Brain microvascular endothelial cell (primary cell): Measurements from ENCODE around the gene KRTAP2-4.

Experiments used
- DNase-seq: peaks from one replicate; pipeline ENCODE4 v3.0.0-alpha.2; 2020
- H3K27ac ChIP-seq: fragments of 250-450 bp; sonication (Bioruptor Pico); 2 replicates; pipeline ENCODE4 v1.5.1; 2020; ENCODE audit warnings: mild to moderate bottlenecking, moderate library complexity
- H3K27me3 ChIP-seq: fragments of 250-450 bp; sonication (Bioruptor Pico); replicated peaks from 2 replicates; pipeline ENCODE4 v1.5.1; 2020; ENCODE audit warnings: mild to moderate bottlenecking
- H3K36me3 ChIP-seq: fragments of 250-450 bp; sonication (Bioruptor Pico); replicated peaks from 2 replicates; pipeline ENCODE4 v1.5.1; 2020; ENCODE audit warnings: mild to moderate bottlenecking
- H3K4me3 ChIP-seq: 2 replicates; pipeline ENCODE4 v1.5.1; 2011; ENCODE audit warnings: low read depth, mild to moderate bottlenecking, control low read depth, low read length, moderate library complexity
- in situ Hi-C: cut with HindIII; loops from 2 replicates; pipeline ENCODE4 v1.10.0; 2017; ENCODE audit warnings: low sequenced_read_pairs, low pct_ligation_motif_present
- TF ChIP-seq, protein P1 (sequence below): IDR thresholded peaks from 2 replicates; pipeline ENCODE4 v1.5.1; 2011; ENCODE audit warnings: low read depth, mild to moderate bottlenecking, moderate library complexity, low read length, control low read depth, inconsistent platforms; ENCODE audit errors: missing control alignments

Gene KRTAP2-4

GRCh38 chr17:41018541-41018940 is 47.1 kb downstream of the KRTAP2-4 start:
- no peak for DNase-seq
- H3K27ac ChIP-seq: no peak overlapping the region
- H3K4me3 ChIP-seq: no peak overlapping the region
- in situ Hi-C loops: no loop called here
- H3K36me3 ChIP-seq: no peaks in the 10 kb centered on the region
- H3K27me3 ChIP-seq: no peaks in the 10 kb centered on the region
- TF ChIP-seq, protein P1, sequence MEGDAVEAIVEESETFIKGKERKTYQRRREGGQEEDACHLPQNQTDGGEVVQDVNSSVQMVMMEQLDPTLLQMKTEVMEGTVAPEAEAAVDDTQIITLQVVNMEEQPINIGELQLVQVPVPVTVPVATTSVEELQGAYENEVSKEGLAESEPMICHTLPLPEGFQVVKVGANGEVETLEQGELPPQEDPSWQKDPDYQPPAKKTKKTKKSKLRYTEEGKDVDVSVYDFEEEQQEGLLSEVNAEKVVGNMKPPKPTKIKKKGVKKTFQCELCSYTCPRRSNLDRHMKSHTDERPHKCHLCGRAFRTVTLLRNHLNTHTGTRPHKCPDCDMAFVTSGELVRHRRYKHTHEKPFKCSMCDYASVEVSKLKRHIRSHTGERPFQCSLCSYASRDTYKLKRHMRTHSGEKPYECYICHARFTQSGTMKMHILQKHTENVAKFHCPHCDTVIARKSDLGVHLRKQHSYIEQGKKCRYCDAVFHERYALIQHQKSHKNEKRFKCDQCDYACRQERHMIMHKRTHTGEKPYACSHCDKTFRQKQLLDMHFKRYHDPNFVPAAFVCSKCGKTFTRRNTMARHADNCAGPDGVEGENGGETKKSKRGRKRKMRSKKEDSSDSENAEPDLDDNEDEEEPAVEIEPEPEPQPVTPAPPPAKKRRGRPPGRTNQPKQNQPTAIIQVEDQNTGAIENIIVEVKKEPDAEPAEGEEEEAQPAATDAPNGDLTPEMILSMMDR: no peak

- H3K4me3 ChIP-seq: no peak overlapping the region
- DNase-seq: no peak
- in situ Hi-C loops: no loop called here
- H3K27ac ChIP-seq: no peak overlapping the region
- no peaks in the 10 kb centered on the region for H3K36me3 ChIP-seq
- no peaks in the 10 kb centered on the region for H3K27me3 ChIP-seq
- TF ChIP-seq, protein P1: no peak
These were observed 49.0 kb downstream of the KRTAP2-4 start for GRCh38 chr17:41016578-41017215.

- TF ChIP-seq, protein P1: no peak
- DNase-seq: no peak
- in situ Hi-C loops: no loop called here
- Histone ChIP-seq H3K27ac (no peak overlapping the region), H3K4me3 (no peak overlapping the region), H3K27me3 (no peaks in the 10 kb centered on the region), H3K36me3 (no peaks in the 10 kb centered on the region)
These were observed 50.2 kb downstream of the KRTAP2-4 start for GRCh38 chr17:41015454-41015853.
